HepG2 (cell line): ENCODE data around the gene NSMCE1. TPM values are rescaled to one million over a fixed set of nuclear protein-coding genes. Genes with fewer than 3 reads are reported as not detected.

Experiments used
- ATAC-seq: fragments of 200-7000 bp; cut with Tn5 transposase; 3 replicates; pipeline ENCODE4 v1.9.1; 2020; ENCODE audit warnings: mild to moderate bottlenecking, moderate library complexity
- BruUV-seq: library from RNA; stranded (reverse); fragments of 400-500 nt; replicated peaks from 2 replicates; lab custom pipeline; 2021; lab: Mats Ljungman, UMichigan
- CTCF ChIA-PET: fragments of 300-600 bp; formaldehyde crosslinking; extraction: SDS; loops from one replicate; lab custom pipeline; 2021; ENCODE audit warnings: low total read pairs, inconsistent platforms, low intra/inter-chr PET ratio; lab: Yijun Ruan, JAX
- POLR2A ChIA-PET: fragments of 350-600 bp; sonication (Branson Sonifier 250); formaldehyde crosslinking; loops from one replicate; lab custom pipeline; 2020; ENCODE audit warnings: antibody characterized with exemption, inconsistent platforms; lab: Yijun Ruan, JAX
- DNase-seq: peaks from one replicate; pipeline ENCODE4 v3.0.0-alpha.2; 2015; ENCODE audit warnings: low spot score
- FAIRE-seq: peaks from 3 replicates; lab custom pipeline; 2011; peaks lifted over from hg19 to GRCh38; lab: Jason Lieb, UNC
- H2AFZ ChIP-seq: one replicate; pipeline ENCODE4 v1.6.1; 2011; ENCODE audit warnings: low read length, inconsistent platforms
- H3K27ac ChIP-seq: fragments of 300-600 bp; 3 replicates; pipeline ENCODE4 v1.8.0; 2011; ENCODE audit warnings: mixed run types, mild to moderate bottlenecking, mixed read lengths, low read length, inconsistent platforms; ENCODE audit not compliant: insufficient read depth; ENCODE audit errors: extremely low read length
- H3K27me3 ChIP-seq, 2 experiments: fragments of 200-600 bp in 1 of 2; 2 replicates in 1 of 2; 3 replicates in 1 of 2; pipeline versions ENCODE4 v1.6.0 to v1.8.0; 2011; ENCODE audit warnings: low read length in 2 of 2, mild to moderate bottlenecking in 2 of 2, moderate library complexity in 2 of 2, inconsistent platforms in 1 of 2; ENCODE audit not compliant: insufficient read depth in 2 of 2, control insufficient read depth in 1 of 2
- H3K36me3 ChIP-seq, 2 experiments: fragments of 200-600 bp in 1 of 2; replicated peaks in 1 of 2; 2 replicates in 1 of 2; 3 replicates in 1 of 2; pipeline versions ENCODE4 v1.5.1 to v1.8.0; 2011; ENCODE audit warnings: low read length in 2 of 2, inconsistent platforms in 1 of 2; ENCODE audit not compliant: insufficient read depth in 2 of 2, control insufficient read depth in 1 of 2
- H3K4me1 ChIP-seq: 2 replicates; pipeline ENCODE4 v1.5.1; 2012; ENCODE audit warnings: low read length, inconsistent platforms; ENCODE audit not compliant: insufficient read depth
- H3K4me2 ChIP-seq: 2 replicates; pipeline ENCODE4 v1.6.0; 2011; ENCODE audit warnings: low read depth, low read length, inconsistent platforms
- H3K4me3 ChIP-seq, 3 experiments: fragments of 200-600 bp in 1 of 3; sonication (generic), shearing (Covaris generic) in 1 of 3; replicated peaks in 1 of 3; 2 replicates each; pipeline ENCODE4 v1.5.1; 2011 to 2016; ENCODE audit warnings: low read length in 3 of 3, inconsistent platforms in 2 of 3, low read depth in 2 of 3, mild to moderate bottlenecking in 2 of 3, control low read depth in 1 of 3, mixed read lengths in 1 of 3; ENCODE audit not compliant: insufficient read depth in 1 of 3
- H3K79me2 ChIP-seq: one replicate; pipeline ENCODE4 v1.6.1; 2011; ENCODE audit warnings: low read length, inconsistent platforms; ENCODE audit not compliant: insufficient read depth
- H3K9ac ChIP-seq: 2 replicates; pipeline ENCODE4 v1.6.0; 2011; ENCODE audit warnings: mild to moderate bottlenecking, low read depth, low read length, inconsistent platforms; ENCODE audit not compliant: insufficient read depth
- H3K9me3 ChIP-seq: 2 replicates; pipeline ENCODE4 v1.5.1; 2012; ENCODE audit warnings: mild to moderate bottlenecking, low read length
- H4K20me1 ChIP-seq: 2 replicates; pipeline ENCODE4 v1.6.0; 2011; ENCODE audit warnings: inconsistent platforms, mild to moderate bottlenecking, low read length, moderate library complexity; ENCODE audit not compliant: insufficient read depth
- MAFG ChIP-seq: sonication (generic); formaldehyde crosslinking; IDR thresholded peaks from 2 replicates; pipeline ENCODE4 v1.5.1; 2020; ENCODE audit warnings: mild to moderate bottlenecking, missing genetic modification reagents
- PPARG ChIP-seq: conservative IDR thresholded peaks from 2 replicates; pipeline ENCODE4 v1.6.1; 2016; ENCODE audit warnings: missing biosample characterization, missing genetic modification reagents
- RARA ChIP-seq: IDR thresholded peaks from 2 replicates; pipeline ENCODE4 v1.6.1; 2016; ENCODE audit warnings: missing genetic modification reagents, missing compliant biosample characterization
- SMAD1 ChIP-seq: sonication (generic); formaldehyde crosslinking; IDR thresholded peaks from 2 replicates; pipeline ENCODE4 v1.4.0; 2020; ENCODE audit warnings: missing genetic modification reagents, low read depth, mild to moderate bottlenecking, borderline replicate concordance
- ZNF121 ChIP-seq: sonication (generic); formaldehyde crosslinking; IDR thresholded peaks from 2 replicates; pipeline ENCODE4 v1.5.0; 2020; ENCODE audit warnings: mild to moderate bottlenecking, missing genetic modification reagents
- ZNF451 ChIP-seq: sonication (generic); formaldehyde crosslinking; IDR thresholded peaks from 2 replicates; pipeline ENCODE4 v1.5.0; 2020; ENCODE audit warnings: mild to moderate bottlenecking, missing genetic modification reagents
- ZNF770 ChIP-seq: sonication (generic); formaldehyde crosslinking; IDR thresholded peaks from 2 replicates; pipeline ENCODE4 v1.5.0; 2020; ENCODE audit warnings: mild to moderate bottlenecking, missing genetic modification reagents
- WGBS: methylation state at CpG from one replicate; pipeline ENCODE4 v1.1.6; 2017; ENCODE audit warnings: low lambda C conversion rate; 5-methylcytosine and 5-hydroxymethylcytosine counted together
- in situ Hi-C: cut with HindIII; loops from 2 replicates; pipeline ENCODE4 v1.10.0; 2017; ENCODE audit warnings: low pct_unique_long_range_greater_than_20kb; ENCODE audit not compliant: extremely low pct_ligation_motif_present
- intact Hi-C: fragments of 100-400 bp; cut with micrococcal nuclease; formaldehyde crosslinking; loops from one replicate; pipeline ENCODE4 v1.10.0; 2022; ENCODE audit not compliant: unreplicated experiment
- polyA plus RNA-seq, 8 experiments: library from polyadenylated mRNA; depleted of rRNA in 3 of 8; stranded (reverse) in 7 of 8; unstranded in 1 of 8; fragments of >200 nt; fragmentation: Illumina TruSeq in 4 of 8; extraction: Trizol in 4 of 8; gene quantifications; 2 replicates each; pipeline versions ENCODE4 v1.2.1 to v1.2.3, GENCODE V29; 2011 to 2016; ENCODE audit warnings: low read depth in 4 of 8, missing spikeins in 1 of 8, mixed read lengths in 1 of 8; ENCODE audit not compliant: insufficient read depth in 1 of 8
- total RNA-seq, 5 experiments: library from RNA; depleted of rRNA; stranded (reverse); fragments of >200 nt; fragmentation: Illumina TruSeq; extraction: Trizol; gene quantifications; 2 replicates each; pipeline ENCODE4 v1.2.3, GENCODE V29; 2016; ENCODE audit warnings: low read depth in 1 of 5

The NSMCE1 gene
- total and polyA plus RNA-seq, 2 of the 13 experiments (the other 11 are each of a cell fraction or from before 2014, with no cell fraction given), result 42.7 to 52.9 TPM

DNA sequence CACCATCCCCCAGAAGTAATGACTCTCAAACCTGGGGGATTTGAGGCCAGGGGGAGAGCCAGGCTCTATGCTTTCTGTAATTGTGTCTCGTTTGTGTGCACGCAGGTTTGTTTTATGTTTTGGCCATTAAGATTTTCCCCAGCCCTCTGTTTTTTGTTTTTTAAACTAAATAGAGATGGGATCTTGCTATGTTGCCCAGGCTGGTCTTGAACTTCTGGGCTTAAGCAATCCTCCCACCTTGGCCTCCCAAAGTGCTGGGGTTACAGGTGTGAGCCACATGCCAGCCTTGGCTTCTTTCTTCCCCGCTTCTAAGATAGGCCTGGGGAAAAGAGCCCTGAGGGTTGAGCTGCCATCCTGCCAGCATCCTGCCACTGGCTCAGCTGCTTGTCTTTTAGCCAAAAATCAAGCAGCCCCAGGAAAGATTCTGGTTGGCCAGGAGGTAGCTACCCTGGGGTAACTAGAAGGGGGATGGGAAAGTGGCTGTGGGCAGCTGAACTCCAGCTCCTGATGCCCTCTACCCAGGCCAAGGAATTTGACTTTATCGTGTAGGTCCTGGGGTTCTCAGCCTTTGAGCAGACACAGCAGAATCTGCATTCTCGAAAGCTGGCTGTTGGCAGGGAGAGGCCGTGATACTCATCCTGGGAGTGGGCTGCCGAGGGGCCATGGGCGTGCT is 46.9 kb downstream of the NSMCE1 start:
- in situ Hi-C loops, result no loop called here
- Histone ChIP-seq H3K27me3 (no peaks in the 10 kb centered on the region), H2AFZ (no peak overlapping the region), H3K9me3 (no peaks in the 10 kb centered on the region), H3K4me2 (no peak overlapping the region), H3K27ac (no peak overlapping the region), H3K4me3 (no peak overlapping the region), H4K20me1 (no peaks in the 10 kb centered on the region), H3K9ac (no peak overlapping the region), H3K4me1 (no peaks in the 10 kb centered on the region), H3K79me2 (no peaks in the 10 kb centered on the region), H3K36me3 (peaks cover 4 to 10% of the 10 kb centered on the region in 2 experiments; a peak in 3 of 5 replicates)
- FAIRE-seq (no peak), DNase-seq (no peak), ATAC-seq (no peak)
- intact Hi-C loops, result no loop called here
- BruUV-seq, result TSS peak; percentile 42
- ChIA-PET POLR2A (interaction anchor here (2.8 kb wide), 1 partner anchor 18 kb away, joined by 12 read pairs; the partner anchor contains the start of gene KDM8), CTCF (no interaction called here)
- WGBS, result 93% methylated on average over 8 of the region's 8 CpGs
- TF ChIP-seq PPARG (CRISPR knock-in tag) (no peak), MAFG (no peak), RARA (no peak), ZNF451 (CRISPR knock-in tag) (no peak), SMAD1 (CRISPR knock-in tag) (no peak), ZNF770 (no peak), ZNF121 (CRISPR knock-in tag) (peak; percentile 69; the same call in 1 of the 2 replicates)
